Muscle of leg (tissue), 11 donors: ENCODE measurements around the gene PTPRN2. TPM values are rescaled to one million over a fixed set of nuclear protein-coding genes. Genes with fewer than 3 reads are reported as not detected.
A peak's percentile ranks its signal among the peaks of the same experiment; 100 is the strongest.
"Not testable (repeated sequence)": the region's sequence is repeated elsewhere in the genome, so short reads cannot be mapped to it uniquely, and the experiment has no call there.

Source experiments
- DNase-seq: peaks from one replicate; pipeline ENCODE4 v3.0.0; 2013
- H3K27ac ChIP-seq: one replicate; pipeline ENCODE4 v1.5.1; 2013; ENCODE audit warnings: mild to moderate bottlenecking, low read length, control low read depth
- H3K27me3 ChIP-seq: one replicate; pipeline ENCODE4 v1.6.1; 2013; ENCODE audit warnings: low read length; ENCODE audit not compliant: control insufficient read depth, insufficient read depth
- H3K36me3 ChIP-seq: one replicate; pipeline ENCODE4 v1.6.1; 2013; ENCODE audit warnings: low read length; ENCODE audit not compliant: control insufficient read depth, insufficient read depth
- H3K4me1 ChIP-seq: one replicate; pipeline ENCODE4 v1.6.1; 2013; ENCODE audit warnings: low read length; ENCODE audit not compliant: control insufficient read depth, insufficient read depth
- H3K4me3 ChIP-seq: one replicate; pipeline ENCODE4 v1.5.1; 2013; ENCODE audit warnings: low read length, control low read depth
- H3K9me3 ChIP-seq: replicated peaks from 2 replicates; pipeline ENCODE4 v1.6.1; 2013; ENCODE audit warnings: low read depth, low read length; ENCODE audit not compliant: control insufficient read depth
- WGBS: methylation state at CpG from one replicate; pipeline ENCODE4 v1.1.5; 2013; ENCODE audit warnings: missing lambda C conversion rate; ENCODE audit not compliant: insufficient coverage; 5-methylcytosine and 5-hydroxymethylcytosine counted together
- polyA plus RNA-seq, 8 donors: library from polyadenylated mRNA; unstranded; fragments of 120-200 nt; gene quantifications; one replicate each; pipeline versions ENCODE4 v1.2.1 to v1.2.3, GENCODE V29; 2013; ENCODE audit warnings: inconsistent platforms in 1 of 8, low replicate concordance in 1 of 8; ENCODE audit not compliant: insufficient read length in 8 of 8, insufficient read depth in 1 of 8
- total RNA-seq: library from RNA; stranded (reverse); fragments of 120-200 nt; gene quantifications from one replicate; pipeline ENCODE4 v1.2.4, GENCODE V29; 2013

Gene PTPRN2
- total and polyA plus RNA-seq, 9 donors: 1.4 to 2.9 (median 2.3) TPM

DNA sequence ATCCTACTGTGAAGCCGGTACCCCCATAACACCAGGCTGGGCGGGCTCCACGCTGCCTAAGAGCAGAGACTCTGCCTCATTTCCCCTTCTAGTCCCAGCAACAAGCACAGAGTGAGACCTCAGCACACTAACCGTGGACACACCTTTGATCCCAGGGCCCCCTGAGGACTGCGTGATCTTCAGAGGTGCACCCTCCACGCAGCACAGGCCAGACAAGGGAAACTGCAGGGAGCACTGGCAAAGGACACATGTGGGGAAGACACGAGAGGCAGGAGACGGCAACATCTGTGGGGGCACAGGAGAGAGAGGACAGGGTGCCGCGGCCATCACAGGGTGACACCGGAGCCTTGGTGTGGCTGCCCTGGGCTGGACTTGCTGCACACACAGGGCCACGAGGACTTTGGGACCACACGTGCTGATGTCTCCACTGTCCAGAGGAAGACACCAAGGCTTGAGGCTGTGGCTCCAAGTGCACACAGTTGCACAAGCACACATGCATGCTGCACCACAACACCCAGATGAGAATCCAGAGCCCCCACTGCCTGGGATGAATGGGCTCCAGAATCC is 128.8 kb downstream of the PTPRN2 start:
- no peaks in the 10 kb centered on the region for H3K4me1 ChIP-seq
- no peak overlapping the region for H3K4me3 ChIP-seq
- H3K36me3 ChIP-seq: no peaks in the 10 kb centered on the region
- no peaks in the 10 kb centered on the region for H3K27me3 ChIP-seq
- 76% methylated on average over 13 of the region's 13 CpGs for WGBS
- no peak for DNase-seq
- H3K9me3 ChIP-seq: no peaks in the 10 kb centered on the region
- no peak overlapping the region for H3K27ac ChIP-seq

DNA sequence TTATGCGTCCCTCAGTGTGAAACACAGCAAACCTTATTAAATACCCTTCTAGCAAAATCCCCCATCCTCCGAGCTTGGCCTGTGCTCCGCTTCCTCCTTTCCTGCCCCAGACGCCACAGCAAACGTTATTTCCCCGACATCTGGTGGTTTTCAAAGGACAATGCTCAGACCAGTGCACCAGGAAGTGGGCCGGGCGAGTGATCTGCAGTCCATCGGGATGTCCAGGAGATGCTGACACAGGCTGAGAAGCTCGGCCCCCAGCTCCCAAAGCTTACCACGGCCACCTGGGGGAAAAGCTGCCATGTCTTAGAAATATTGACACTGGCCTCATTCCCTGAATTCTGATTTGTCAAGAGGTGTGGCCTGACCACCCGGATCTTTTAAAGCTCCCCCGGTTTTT is 129.5 kb downstream of the PTPRN2 start:
- DNase-seq: peak; percentile 15
- 51% methylated on average over 12 of the region's 13 CpGs for WGBS
- H3K9me3 ChIP-seq: no peaks in the 10 kb centered on the region

DNA sequence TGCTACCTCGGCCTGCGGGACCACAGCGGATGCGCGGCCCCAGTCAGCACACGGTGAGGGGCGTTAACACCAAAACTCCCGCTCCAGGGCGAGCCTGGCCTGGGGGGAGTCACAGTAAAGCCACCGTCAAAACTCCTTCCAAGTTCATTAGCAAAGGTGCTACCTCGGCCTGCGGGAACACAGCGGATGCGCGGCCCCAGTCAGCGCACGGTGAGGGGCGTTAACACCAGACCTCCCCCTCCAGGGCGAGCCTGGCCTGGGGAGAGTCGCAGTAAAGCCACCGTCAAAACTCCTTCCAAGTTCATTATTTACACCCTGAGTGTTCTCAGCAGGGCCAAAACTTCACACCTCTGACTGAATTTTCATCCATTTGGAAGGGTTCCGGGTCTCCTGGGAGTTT is 130.0 kb downstream of the PTPRN2 start:
- H3K27me3 ChIP-seq, H3K4me3 ChIP-seq, H3K36me3 ChIP-seq, H3K27ac ChIP-seq, DNase-seq, H3K4me1 ChIP-seq, H3K9me3 ChIP-seq: not testable (repeated sequence)
- 84% methylated on average over 12 of the region's 22 CpGs for WGBS

More for the DNA sequence above, 129.5 kb downstream of the PTPRN2 start:
- Histone ChIP-seq H3K36me3 (no peaks in the 10 kb centered on the region), H3K4me3 (no peak overlapping the region), H3K27ac (no peak overlapping the region), H3K27me3 (no peaks in the 10 kb centered on the region), H3K4me1 (no peaks in the 10 kb centered on the region)

DNA sequence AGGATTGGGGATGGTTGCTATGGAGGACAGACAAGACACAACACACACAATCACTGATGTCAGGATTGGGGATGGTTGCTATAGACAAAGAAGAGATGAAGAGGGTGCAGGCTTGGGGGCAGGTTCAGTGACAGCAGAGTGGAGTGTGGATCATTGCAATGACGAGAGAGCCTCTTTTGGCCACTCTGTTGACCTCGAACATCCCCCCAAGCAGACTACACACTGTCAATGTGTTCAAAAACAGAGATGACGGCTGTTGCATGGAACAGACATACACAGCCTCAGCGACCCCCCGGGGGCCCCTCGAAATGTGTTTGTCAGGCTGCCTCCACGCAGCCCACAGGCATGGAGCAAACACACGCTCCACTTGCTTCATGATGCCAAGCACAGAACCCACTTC is 133.0 kb downstream of the PTPRN2 start:
- no peak overlapping the region for H3K27ac ChIP-seq
- no peak for DNase-seq
- no peak overlapping the region for H3K4me3 ChIP-seq
- no peaks in the 10 kb centered on the region for H3K4me1 ChIP-seq
- H3K27me3 ChIP-seq: no peaks in the 10 kb centered on the region
- no peaks in the 10 kb centered on the region for H3K36me3 ChIP-seq
- WGBS: 89% methylated on average over 7 of the region's 8 CpGs
- H3K9me3 ChIP-seq: no peaks in the 10 kb centered on the region

DNA sequence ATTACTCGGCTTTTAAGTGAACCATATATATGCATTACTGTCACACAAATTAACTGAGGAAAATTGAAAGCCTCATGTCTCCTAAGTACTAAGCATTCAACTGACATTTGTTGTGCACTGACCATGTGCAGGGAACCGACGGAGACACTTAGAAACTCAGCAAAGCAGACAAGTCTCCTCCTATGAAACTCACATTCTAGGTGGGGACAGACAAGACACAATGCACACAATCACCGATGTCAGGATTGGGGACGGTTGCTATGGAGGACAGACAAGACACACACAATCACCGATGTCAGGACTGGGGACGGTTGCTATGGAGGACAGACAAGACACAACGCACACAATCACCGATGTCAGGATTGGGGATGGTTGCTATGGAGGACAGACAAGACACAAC is 134.0 kb downstream of the PTPRN2 start:
- Histone ChIP-seq H3K4me3 (no peak overlapping the region), H3K4me1 (no peaks in the 10 kb centered on the region), H3K27me3 (no peaks in the 10 kb centered on the region), H3K36me3 (no peaks in the 10 kb centered on the region), H3K9me3 (no peaks in the 10 kb centered on the region), H3K27ac (no peak overlapping the region)
- DNase-seq: no peak
- 75% methylated on average over 2 of the region's 9 CpGs for WGBS

DNA sequence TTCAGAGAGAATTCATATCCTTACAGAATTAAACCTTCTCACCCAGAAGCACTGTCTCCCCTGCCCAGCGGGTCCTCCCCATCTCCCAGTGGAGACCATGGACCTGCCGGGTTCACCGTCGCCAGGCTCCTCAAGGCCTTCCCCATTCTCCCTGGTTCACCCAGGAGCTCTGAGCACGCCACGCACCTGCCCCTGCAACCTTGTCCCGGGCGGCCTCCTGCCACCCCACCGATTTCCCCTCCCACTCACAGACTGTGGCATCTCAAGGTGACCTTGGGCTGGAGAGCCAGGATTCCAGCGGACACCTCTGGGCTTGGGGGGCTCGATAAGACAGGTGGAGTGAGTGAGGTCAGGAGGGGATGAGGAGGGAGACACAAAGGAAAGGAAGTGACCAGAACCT is 135.3 kb downstream of the PTPRN2 start:
- Histone ChIP-seq H3K36me3 (no peaks in the 10 kb centered on the region), H3K27me3 (no peaks in the 10 kb centered on the region), H3K27ac (no peak overlapping the region), H3K4me3 (no peak overlapping the region), H3K4me1 (no peaks in the 10 kb centered on the region), H3K9me3 (no peaks in the 10 kb centered on the region)
- WGBS: 90% methylated on average over 2 of the region's 11 CpGs
- no peak for DNase-seq

DNA sequence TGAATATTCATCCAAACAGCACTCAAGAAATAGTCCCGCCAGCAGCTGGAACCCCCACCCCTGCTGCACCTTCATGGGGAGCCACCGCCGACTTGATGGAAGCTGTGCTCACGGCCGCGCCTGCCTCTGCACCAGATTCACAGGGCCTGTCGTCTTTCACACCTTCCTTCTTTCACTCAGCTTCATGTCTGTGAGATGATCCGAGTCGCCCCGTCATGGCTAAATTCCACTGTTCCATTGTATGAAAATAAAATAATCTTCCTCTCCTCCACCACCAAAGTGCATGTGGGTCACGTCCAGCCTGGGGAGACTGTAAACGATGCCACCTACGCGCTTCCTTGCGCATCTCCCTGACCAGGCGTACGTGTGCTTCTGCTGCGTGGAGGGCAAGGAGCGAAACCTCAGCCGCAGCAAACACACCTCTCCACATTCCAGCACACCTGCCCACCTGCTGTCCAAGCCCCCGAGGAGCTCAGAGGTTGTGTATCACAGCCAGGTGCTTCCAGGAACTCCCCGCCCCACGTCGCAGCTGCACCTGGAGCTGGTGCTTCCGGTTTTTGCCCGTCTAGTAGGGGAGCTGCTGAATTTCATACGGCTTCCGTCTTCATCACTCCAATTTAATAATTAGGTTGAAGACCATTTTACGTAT is 137.0 kb downstream of the PTPRN2 start:
- H3K36me3 ChIP-seq: no peaks in the 10 kb centered on the region
- no peak for DNase-seq
- no peak overlapping the region for H3K4me3 ChIP-seq
- no peaks in the 10 kb centered on the region for H3K9me3 ChIP-seq
- no peaks in the 10 kb centered on the region for H3K27me3 ChIP-seq
- no peak overlapping the region for H3K27ac ChIP-seq
- 70% methylated on average over 24 of the region's 29 CpGs for WGBS
- H3K4me1 ChIP-seq: no peaks in the 10 kb centered on the region

DNA sequence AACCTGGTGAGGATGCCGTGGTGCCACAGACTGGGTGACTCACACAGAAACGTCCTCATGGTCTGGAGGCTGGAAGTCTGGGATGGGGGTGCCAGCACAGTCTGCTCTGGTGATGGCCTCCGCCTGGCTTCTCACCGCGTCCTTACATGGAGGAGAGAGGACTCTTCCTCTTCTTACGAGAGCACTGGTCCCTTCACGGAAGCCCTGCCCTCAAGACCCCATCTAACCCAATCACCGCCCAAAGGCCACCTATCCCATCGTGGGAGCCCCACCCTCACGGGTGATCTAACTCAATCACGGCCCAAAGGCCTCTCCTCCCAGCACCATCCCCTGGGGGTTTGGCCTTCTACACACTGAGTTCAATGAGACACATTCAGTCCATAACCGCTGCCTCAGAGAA is 137.7 kb downstream of the PTPRN2 start:
- Histone ChIP-seq H3K9me3 (no peaks in the 10 kb centered on the region), H3K27ac (no peak overlapping the region), H3K4me3 (no peak overlapping the region), H3K36me3 (no peaks in the 10 kb centered on the region), H3K27me3 (no peaks in the 10 kb centered on the region), H3K4me1 (no peaks in the 10 kb centered on the region)
- 76% methylated on average over 7 of the region's 12 CpGs for WGBS
- DNase-seq: no peak

DNA sequence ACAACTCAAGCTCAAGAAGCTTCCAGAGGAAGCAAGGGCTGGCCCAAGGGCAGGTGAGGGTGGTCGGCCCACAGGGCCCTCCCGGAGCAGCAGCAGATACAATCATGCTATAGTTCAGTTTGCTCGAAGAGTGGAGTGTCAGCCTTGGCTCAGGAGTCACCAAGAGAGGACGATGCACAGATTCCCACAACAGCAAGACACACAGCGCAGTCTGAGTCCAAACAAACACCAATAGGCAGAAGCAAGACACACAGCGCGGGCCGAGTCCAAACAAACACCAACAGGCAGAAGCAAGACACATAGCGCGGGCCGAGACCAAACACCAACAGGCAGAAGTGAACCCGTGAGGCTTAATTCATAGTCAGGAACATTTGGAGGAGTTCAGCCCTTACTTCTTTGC is 138.4 kb downstream of the PTPRN2 start:
- Histone ChIP-seq H3K4me1 (no peaks in the 10 kb centered on the region), H3K27me3 (no peaks in the 10 kb centered on the region), H3K27ac (no peak overlapping the region), H3K36me3 (no peaks in the 10 kb centered on the region), H3K4me3 (no peak overlapping the region), H3K9me3 (no peaks in the 10 kb centered on the region)
- WGBS: 82% methylated on average over 4 of the region's 12 CpGs
- no peak for DNase-seq

DNA sequence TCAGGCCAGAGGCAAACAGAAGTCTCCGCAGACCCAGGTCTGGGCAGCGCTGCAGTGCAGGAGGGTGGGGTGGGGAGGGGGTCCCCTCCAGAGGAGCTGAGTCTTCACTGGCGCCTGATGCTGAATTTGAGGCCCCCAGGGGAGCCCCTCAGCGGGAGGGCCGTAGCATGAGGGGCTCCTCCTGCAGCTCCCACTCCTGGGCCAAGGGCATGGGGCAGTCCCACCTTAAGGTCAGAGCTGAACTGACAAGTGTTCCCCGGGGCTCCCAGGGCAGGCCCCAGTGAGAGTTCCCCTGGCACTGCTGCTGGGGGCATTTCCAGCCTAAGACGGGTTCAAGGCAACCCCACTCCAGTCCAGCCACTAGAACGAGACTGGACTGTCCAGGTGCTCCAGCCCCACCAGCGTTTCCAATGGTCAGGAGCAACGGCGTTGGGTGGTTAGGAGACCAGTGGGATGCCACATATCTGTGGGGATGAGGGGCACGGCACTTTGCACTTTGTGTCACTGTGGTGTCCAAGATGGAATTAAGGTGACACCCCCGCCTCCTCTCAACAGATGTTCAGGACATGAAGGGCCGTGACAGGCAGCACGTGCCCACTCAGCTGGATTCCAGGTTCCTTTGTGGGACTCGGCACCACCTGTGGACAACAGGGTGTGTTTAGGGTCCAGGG is 139.1 kb downstream of the PTPRN2 start:
- H3K9me3 ChIP-seq: no peaks in the 10 kb centered on the region
- WGBS: 89% methylated on average over 14 of the region's 16 CpGs
- H3K4me3 ChIP-seq: no peak overlapping the region
- H3K27me3 ChIP-seq: no peaks in the 10 kb centered on the region
- no peaks in the 10 kb centered on the region for H3K36me3 ChIP-seq
- DNase-seq: no peak
- no peaks in the 10 kb centered on the region for H3K4me1 ChIP-seq
- no peak overlapping the region for H3K27ac ChIP-seq
